ENCODE data around the gene FKBP5. TPM values are rescaled to one million over a fixed set of nuclear protein-coding genes. Genes with fewer than 3 reads are reported as not detected.
A peak's percentile ranks its signal among the peaks of the same experiment; 100 is the strongest.

FKBP5 gene
- 100 to 1,000 TPM; 133 to 138 TPM for total RNA-seq

DNA sequence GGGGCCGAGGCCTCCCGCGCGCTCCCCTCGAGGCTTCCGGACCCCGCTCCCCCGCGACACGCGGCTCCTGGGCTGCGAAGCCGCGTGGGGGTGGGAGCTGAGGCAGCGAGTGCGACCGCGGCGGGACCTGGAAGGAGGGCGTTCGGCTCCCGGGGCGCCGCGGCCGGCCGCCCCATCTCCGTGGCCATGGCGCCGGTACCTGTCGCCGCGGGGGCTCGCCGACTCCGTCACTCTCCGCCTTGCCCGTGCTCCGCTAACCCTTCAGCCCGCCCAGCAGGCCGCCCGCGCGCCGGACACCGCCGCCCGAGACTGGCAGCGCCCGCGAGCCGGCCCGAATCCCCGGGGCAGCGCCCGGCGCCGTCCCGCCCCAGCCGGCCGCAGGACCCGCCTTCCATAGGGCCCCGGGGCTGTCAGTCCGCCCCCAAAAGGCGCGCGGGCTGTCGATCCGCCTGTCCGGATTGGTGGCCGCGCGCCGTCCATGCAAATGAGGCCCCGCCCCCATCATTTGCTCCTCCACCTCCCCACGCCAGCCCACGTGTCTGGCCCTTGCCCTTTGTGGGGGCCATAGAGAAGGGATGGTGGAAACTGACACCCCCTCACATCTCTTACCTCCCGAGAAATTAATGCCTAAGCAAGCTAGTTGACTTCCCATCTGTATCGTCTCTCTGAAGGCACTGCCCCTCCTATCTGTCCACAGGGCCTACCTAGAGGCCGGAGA lies at the start of gene FKBP5:
Gene FKBP5, minus strand, starts transcription at position 311 of the 718 bp plus-strand sequence. CDS start 46,091 bp downstream, outside the sequence.
- DNase-seq (peak; percentile 94 to 97 (median 96)), ATAC-seq (peak; percentile 93)
- TF ChIP-seq CTCF (IDR thresholded peaks at IDR 0.05): peak in 2 of 7 experiments; percentile 8 to 12
- TF ChIP-seq POLR2A (IDR thresholded peaks at IDR 0.05): peak; percentile 63 to 95 (median 80)
- intact Hi-C loops (cut with DNase I): loop anchor here (10.0 kb wide), 2 partner anchors 46 to 54 kb away; partner anchors contain the start of gene ARMC12
- Histone ChIP-seq H3K27me3 (no peaks in the 10 kb centered on the region), H3K27ac (peak within 1 kb of the TSS; percentile 84 to 95 (median 94)), H3K36me3 (replicated peaks in 1 of 2; ENCODE audit: insufficient read depth in 1 of 2, low read depth in 2 of 2) (no peaks in the 10 kb centered on the region), H3K9me3 (no peaks in the 10 kb centered on the region), H3K4me1 (peaks cover 35% of the 10 kb centered on the region), H3K4me3 (peak within 1 kb of the TSS; percentile 56 to 85)
- 3 to 36% methylated on average over 3 to 55 of the region's 80 CpGs for WGBS, 2 donors

GRCh38 chr6:35737413-35738211 lies 48.9 kb upstream of the FKBP5 start:
- peaks cover 49% of the 10 kb centered on the region for H3K4me1 ChIP-seq
- no peaks in the 10 kb centered on the region for H3K9me3 ChIP-seq
- 35 to 48% methylated on average over 15 of the region's 16 CpGs for WGBS, 2 donors
- intact Hi-C loops (cut with DNase I): loop anchor here (5.0 to 10.0 kb wide), 3 partner anchors 53 to 215 kb away; partner anchors contain the start of gene FKBP5
- no peaks in the 10 kb centered on the region for H3K27me3 ChIP-seq
- no peak overlapping the region for H3K4me3 ChIP-seq
- ATAC-seq (peak; percentile 68), DNase-seq (peak in 2 of 4 donors; percentile 25 to 45)
- H3K27ac ChIP-seq: no peak overlapping the region
- no peaks in the 10 kb centered on the region for H3K36me3 ChIP-seq (replicated peaks in 1 of 2; ENCODE audit: insufficient read depth in 1 of 2, low read depth in 2 of 2)
- no peak for TF ChIP-seq POLR2A (IDR thresholded peaks at IDR 0.05)
- TF ChIP-seq CTCF (IDR thresholded peaks at IDR 0.05): peak; percentile 69 to 99 (median 98)

- WGBS, 2 donors: 84 to 88% methylated on average over 4 to 10 of the region's 10 CpGs
- no peak for TF ChIP-seq POLR2A (IDR thresholded peaks at IDR 0.05)
- no peaks in the 10 kb centered on the region for H3K9me3 ChIP-seq
- H3K36me3 ChIP-seq (replicated peaks in 1 of 2; ENCODE audit: insufficient read depth in 1 of 2, low read depth in 2 of 2): no peaks in the 10 kb centered on the region
- H3K27ac ChIP-seq: no peak within 1 kb of the TSS
- intact Hi-C loops (cut with DNase I): loop anchor here (5.0 to 10.0 kb wide), 3 partner anchors 52 to 215 kb away; partner anchors contain the start of gene FKBP5
- ATAC-seq: no peak
- H3K27me3 ChIP-seq: no peaks in the 10 kb centered on the region
- DNase-seq: no peak
- no peak within 1 kb of the TSS for H3K4me3 ChIP-seq
- H3K4me1 ChIP-seq: peaks cover 55% of the 10 kb centered on the region
These were observed 48.3 kb upstream of the FKBP5 start, which contains the start of gene ARMC12 for GRCh38 chr6:35736982-35737412. Gene ARMC12 (plus strand): TSS chr6:35737032. CDS start chr6:35737109, 77 bp downstream.

DNA sequence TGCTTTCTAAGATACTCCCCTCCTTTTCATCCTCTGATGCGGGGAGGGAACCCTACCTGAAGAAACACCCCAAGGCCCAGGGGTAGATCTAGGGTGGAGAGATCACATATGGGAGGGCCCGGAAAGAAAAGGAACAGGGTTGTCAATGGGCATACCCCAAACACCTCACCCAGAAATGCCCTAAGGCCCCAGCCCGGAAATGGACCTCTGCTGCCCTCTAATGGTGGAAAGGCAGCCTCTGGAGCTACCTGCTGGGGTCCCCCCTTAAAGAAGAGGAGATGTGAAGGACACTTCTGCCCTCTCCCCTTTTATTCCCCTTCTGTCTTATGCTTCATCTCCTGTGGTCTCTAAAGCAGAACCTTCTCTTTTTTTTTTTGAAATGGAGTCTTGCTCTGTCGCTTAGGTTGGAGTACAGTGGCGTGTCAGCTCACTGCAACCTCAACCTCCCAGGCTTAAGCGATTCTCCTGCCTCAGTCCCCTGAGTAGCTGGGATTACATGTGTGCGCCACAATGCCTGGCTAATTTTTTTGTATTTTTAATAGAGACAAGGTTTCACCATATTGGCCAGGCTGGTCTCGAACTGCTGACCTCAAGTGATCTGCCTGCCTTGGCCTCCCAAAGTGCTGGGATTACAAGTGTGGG lies 47.7 kb upstream of the FKBP5 start:
- H3K27me3 ChIP-seq: no peaks in the 10 kb centered on the region
- TF ChIP-seq CTCF (IDR thresholded peaks at IDR 0.05) (peak; percentile 81 to 91 (median 86)), POLR2A (IDR thresholded peaks at IDR 0.05) (no peak)
- H3K9me3 ChIP-seq: no peaks in the 10 kb centered on the region
- peak; percentile 71 to 81 (median 78) for DNase-seq
- H3K36me3 ChIP-seq (replicated peaks in 1 of 2; ENCODE audit: insufficient read depth in 1 of 2, low read depth in 2 of 2): no peaks in the 10 kb centered on the region
- 57 to 65% methylated on average over 8 of the region's 8 CpGs for WGBS, 2 donors
- ATAC-seq: no peak
- no peak overlapping the region for H3K4me3 ChIP-seq
- H3K27ac ChIP-seq: no peak overlapping the region
- intact Hi-C loops (cut with DNase I): loop anchor here (5.0 to 10.0 kb wide), 3 partner anchors 52 to 214 kb away; partner anchors contain the start of gene FKBP5
- peaks cover 59% of the 10 kb centered on the region for H3K4me1 ChIP-seq
